Ishikawa (cell line): Measurements from ENCODE around the gene CDH23.

ENCODE experiments used
- CEBPB ChIP-seq: IDR thresholded peaks from 2 replicates; pipeline ENCODE4 v1.6.1; 2012
- CREB1 ChIP-seq: IDR thresholded peaks from 2 replicates; pipeline ENCODE4 v1.6.1; 2012; ENCODE audit warnings: low read depth
- EGR1 ChIP-seq: IDR thresholded peaks from 2 replicates; pipeline ENCODE4 v1.6.1; 2012
- EP300 ChIP-seq: IDR thresholded peaks from 2 replicates; pipeline ENCODE4 v1.6.1; 2012; ENCODE audit warnings: borderline replicate concordance
- FOXM1 ChIP-seq: IDR thresholded peaks from 2 replicates; pipeline ENCODE4 v1.6.1; 2012; ENCODE audit warnings: low read depth, borderline replicate concordance
- MAX ChIP-seq: IDR thresholded peaks from 2 replicates; pipeline ENCODE4 v1.6.1; 2012
- NFIC ChIP-seq: IDR thresholded peaks from 2 replicates; pipeline ENCODE4 v1.6.1; 2012
- RAD21 ChIP-seq: IDR thresholded peaks from 2 replicates; pipeline ENCODE4 v1.6.1; 2012; ENCODE audit warnings: low read depth
- REST ChIP-seq: IDR thresholded peaks from 2 replicates; pipeline ENCODE4 v1.6.1; 2012; ENCODE audit warnings: low read depth, mild to moderate bottlenecking
- TAF1 ChIP-seq: IDR thresholded peaks from 2 replicates; pipeline ENCODE4 v1.6.1; 2012; ENCODE audit warnings: low read depth, mild to moderate bottlenecking
- TCF12 ChIP-seq: IDR thresholded peaks from 2 replicates; pipeline ENCODE4 v1.6.1; 2012; ENCODE audit warnings: low read depth
- TEAD4 ChIP-seq: IDR thresholded peaks from 2 replicates; pipeline ENCODE4 v1.6.1; 2012
- USF1 ChIP-seq: IDR thresholded peaks from 2 replicates; pipeline ENCODE4 v1.6.1; 2012
- YY1 ChIP-seq: IDR thresholded peaks from 2 replicates; pipeline ENCODE4 v1.6.1; 2012; ENCODE audit warnings: low read depth
- ZBTB7A ChIP-seq: IDR thresholded peaks from 2 replicates; pipeline ENCODE4 v1.6.1; 2012; ENCODE audit warnings: low read depth

CDH23 gene

GRCh38 chr10:71513540-71513853, 116.8 kb downstream of the CDH23 start:
- TF ChIP-seq RAD21 (no peak), EP300 (no peak), ZBTB7A (no peak), EGR1 (no peak), TAF1 (no peak), FOXM1 (no peak), TEAD4 (no peak), CREB1 (no peak), USF1 (no peak), YY1 (no peak), MAX (no peak), NFIC (no peak), TCF12 (no peak), REST (no peak)

- no peak for TF ChIP-seq TCF12
- TF ChIP-seq REST, result no peak
- TF ChIP-seq MAX, result no peak
- TF ChIP-seq FOXM1, result no peak
- no peak for TF ChIP-seq CEBPB
Measured at GRCh38 chr10:71513936-71514335, 117.2 kb downstream of the CDH23 start.

- TF ChIP-seq EGR1, result no peak
- no peak for TF ChIP-seq TAF1
- TF ChIP-seq ZBTB7A, result no peak
- TF ChIP-seq MAX, result no peak
Measured at GRCh38 chr10:71515531-71516172, 118.9 kb downstream of the CDH23 start.

GRCh38 chr10:71516890-71517289, 120.2 kb downstream of the CDH23 start:
- TF ChIP-seq CREB1 (no peak), REST (no peak), TEAD4 (no peak), EP300 (no peak), RAD21 (no peak), FOXM1 (no peak)

- TF ChIP-seq EGR1 (no peak), CREB1 (no peak), CEBPB (no peak), TCF12 (no peak), RAD21 (no peak), NFIC (no peak), FOXM1 (no peak), EP300 (no peak), TEAD4 (no peak), YY1 (no peak), TAF1 (no peak), MAX (no peak), ZBTB7A (no peak), USF1 (no peak), REST (no peak)
Measured at GRCh38 chr10:71517298-71518169, 120.8 kb downstream of the CDH23 start.
